Tracheal epithelial cell (primary cell): ENCODE measurements around the gene ADAR. TPM values are rescaled to one million over a fixed set of nuclear protein-coding genes. Genes with fewer than 3 reads are reported as not detected.

Source experiments
- total RNA-seq: library from RNA; depleted of rRNA; stranded (reverse); fragments of >200 nt; gene quantifications from 2 replicates; pipeline ENCODE4 v1.2.1, GENCODE V29; 2014

Gene ADAR, protein sequence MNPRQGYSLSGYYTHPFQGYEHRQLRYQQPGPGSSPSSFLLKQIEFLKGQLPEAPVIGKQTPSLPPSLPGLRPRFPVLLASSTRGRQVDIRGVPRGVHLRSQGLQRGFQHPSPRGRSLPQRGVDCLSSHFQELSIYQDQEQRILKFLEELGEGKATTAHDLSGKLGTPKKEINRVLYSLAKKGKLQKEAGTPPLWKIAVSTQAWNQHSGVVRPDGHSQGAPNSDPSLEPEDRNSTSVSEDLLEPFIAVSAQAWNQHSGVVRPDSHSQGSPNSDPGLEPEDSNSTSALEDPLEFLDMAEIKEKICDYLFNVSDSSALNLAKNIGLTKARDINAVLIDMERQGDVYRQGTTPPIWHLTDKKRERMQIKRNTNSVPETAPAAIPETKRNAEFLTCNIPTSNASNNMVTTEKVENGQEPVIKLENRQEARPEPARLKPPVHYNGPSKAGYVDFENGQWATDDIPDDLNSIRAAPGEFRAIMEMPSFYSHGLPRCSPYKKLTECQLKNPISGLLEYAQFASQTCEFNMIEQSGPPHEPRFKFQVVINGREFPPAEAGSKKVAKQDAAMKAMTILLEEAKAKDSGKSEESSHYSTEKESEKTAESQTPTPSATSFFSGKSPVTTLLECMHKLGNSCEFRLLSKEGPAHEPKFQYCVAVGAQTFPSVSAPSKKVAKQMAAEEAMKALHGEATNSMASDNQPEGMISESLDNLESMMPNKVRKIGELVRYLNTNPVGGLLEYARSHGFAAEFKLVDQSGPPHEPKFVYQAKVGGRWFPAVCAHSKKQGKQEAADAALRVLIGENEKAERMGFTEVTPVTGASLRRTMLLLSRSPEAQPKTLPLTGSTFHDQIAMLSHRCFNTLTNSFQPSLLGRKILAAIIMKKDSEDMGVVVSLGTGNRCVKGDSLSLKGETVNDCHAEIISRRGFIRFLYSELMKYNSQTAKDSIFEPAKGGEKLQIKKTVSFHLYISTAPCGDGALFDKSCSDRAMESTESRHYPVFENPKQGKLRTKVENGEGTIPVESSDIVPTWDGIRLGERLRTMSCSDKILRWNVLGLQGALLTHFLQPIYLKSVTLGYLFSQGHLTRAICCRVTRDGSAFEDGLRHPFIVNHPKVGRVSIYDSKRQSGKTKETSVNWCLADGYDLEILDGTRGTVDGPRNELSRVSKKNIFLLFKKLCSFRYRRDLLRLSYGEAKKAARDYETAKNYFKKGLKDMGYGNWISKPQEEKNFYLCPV
- 57.6 and 59.5 TPM in 2 replicates for total RNA-seq

DNA sequence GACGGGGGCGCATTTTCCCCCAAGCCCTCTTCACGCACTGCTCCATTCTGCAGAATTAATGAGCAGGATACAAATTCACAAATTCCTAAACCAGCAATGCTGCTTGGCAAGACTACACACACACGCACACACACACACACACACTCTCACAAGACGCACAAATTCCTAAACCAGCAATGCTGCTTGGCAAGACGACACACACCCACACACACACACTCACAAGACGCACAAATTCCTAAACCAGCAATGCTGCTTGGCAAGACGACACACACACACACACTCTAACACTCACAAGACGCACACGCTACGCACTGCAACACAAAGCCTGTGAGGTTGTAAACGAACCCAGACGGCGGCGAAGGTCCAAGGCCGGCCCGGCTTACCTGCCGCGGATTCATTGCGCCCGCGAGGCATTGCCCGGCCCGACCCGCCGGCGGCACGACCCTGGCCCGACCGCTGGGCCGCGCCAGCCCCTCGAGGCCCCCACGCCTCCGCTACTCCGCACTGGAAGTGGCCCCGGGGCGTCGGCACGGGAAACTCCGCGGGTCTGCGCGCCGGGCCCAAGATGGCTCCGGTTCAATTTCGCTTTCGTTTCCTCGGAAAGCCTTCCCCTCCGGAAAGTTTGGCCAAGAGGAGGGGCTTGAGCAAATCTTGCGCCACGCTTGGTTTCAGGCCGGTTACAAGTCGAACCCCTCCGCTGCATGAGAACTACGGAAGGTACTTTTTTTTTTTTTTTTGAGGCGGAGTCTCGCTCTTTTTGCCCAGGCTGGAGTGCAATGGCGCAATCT lies at the start of gene ADAR:
Gene ADAR, minus strand, starts transcription at position 578 of the 788 bp plus-strand sequence. Its CDS starts 180 bp downstream, at position 398.

DNA sequence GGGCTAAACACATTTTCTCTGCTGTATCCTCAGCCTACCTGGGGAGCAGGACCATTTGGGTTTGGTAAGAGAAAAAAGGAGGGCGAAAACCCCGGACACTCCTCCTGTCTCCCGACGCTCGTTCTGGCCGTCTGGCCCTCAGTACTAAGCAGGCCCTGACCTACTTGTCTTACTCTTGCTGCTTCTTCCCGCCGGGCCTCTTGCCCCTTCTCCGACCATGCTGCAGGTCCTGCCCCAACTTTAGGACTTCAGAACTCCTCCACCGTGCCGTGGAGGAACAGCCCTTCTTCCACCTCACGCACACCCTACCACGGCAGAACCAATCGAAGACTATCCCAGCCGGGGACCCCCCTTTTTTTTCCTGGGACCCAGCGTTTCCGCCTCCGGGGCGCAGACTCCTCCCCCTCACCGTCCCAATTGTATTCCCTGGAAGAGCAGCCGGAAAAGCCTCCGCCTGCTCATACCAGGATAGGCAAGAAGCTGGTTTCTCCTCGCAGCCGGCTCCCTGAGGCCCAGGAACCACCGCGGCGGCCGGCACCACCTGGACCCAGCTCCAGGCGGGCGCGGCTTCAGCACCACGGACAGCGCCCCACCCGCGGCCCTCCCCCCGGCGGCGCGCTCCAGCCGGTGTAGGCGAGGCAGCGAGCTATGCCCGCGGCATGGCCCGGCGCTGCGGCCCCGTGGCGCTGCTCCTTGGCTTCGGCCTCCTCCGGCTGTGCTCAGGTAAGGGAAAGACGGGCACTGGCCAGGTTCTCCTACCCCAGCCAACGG lies 40.4 kb downstream of the ADAR start, which contains the start of gene CHRNB2:
Gene CHRNB2, plus strand, starts transcription at position 393 of the 771 bp plus-strand sequence. Its CDS starts 267 bp downstream, at position 660.

GRCh38 chr1:154557939-154558719 lies 49.9 kb downstream of the ADAR start, which contains the start of gene UBE2Q1:
Gene UBE2Q1 (minus strand): TSS chr1:154558662. CDS start chr1:154558553, 109 bp downstream.

Other genes with a start within 250 kb of the ADAR start
- gene IL6R, start 202.8 kb downstream of the ADAR start, total RNA-seq = 16.0 and 49.4 TPM in 2 replicates
- not detected in 2 replicates for gene TDRD10, start 106.0 kb downstream of the ADAR start, total RNA-seq
- under 0.01 and 0.24 TPM in 2 replicates for gene SHE, start 105.8 kb downstream of the ADAR start, total RNA-seq
- 17.8 and 21.7 TPM in 2 replicates for gene UBE2Q1, start 49.5 kb downstream of the ADAR start, total RNA-seq
- gene CHRNB2, start 40.4 kb downstream of the ADAR start, total RNA-seq = under 0.01 TPM in 1 of 2 replicates, not detected in the other